ENCODE measurements around the gene CELF2.

The CELF2 gene

GRCh38 chr10:11157292-11158076 lies 139.8 kb downstream of the CELF2 start:
- no peak for DNase-seq

GRCh38 chr10:11158080-11158479 lies 140.4 kb downstream of the CELF2 start:
- no peak for DNase-seq

DNA sequence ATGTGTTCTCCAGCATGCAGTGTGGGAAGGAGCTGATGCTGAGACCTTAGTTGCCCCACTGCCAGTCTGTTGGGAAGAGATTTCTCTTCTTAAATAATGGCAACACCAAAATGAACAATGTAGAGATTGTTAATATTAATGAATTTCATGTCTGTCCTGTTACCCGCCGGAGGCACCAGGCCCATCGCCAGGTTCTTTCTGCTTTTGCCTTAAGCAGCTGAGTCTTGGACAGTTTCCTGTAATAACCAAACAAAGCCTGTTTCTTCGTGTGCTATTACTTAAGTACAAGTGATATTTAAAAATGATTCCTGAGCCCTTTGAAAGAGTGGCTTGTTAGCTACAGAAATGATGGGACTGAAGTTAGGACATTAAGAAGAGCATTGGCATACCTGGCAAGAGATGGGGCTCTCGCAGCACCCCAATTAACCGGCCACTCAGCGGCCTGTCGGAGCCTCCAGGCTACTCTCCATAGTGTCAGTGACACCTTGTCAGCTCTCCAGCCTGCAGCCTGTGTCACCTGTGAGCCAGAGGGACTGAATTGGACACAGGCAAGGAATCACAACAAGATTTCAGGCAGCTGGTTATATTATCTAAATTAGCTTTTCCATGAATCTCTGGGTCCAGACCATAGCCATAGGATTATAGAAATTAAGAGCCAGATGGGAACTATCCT lies 142.0 kb downstream of the CELF2 start:
- DNase-seq, result no peak

- peak; percentile 40 to 66 for DNase-seq
Observed at GRCh38 chr10:11161096-11161495, 143.4 kb downstream of the CELF2 start.

- no peak for DNase-seq
Observed at GRCh38 chr10:11161910-11162309, 144.2 kb downstream of the CELF2 start.

GRCh38 chr10:11162828-11163599 lies 145.3 kb downstream of the CELF2 start:
- peak; percentile 95 to 98 for DNase-seq

GRCh38 chr10:11163780-11164550 lies 146.3 kb downstream of the CELF2 start:
- no peak for DNase-seq

- no peak for DNase-seq
Observed at GRCh38 chr10:11164551-11164802, 146.8 kb downstream of the CELF2 start.

DNA sequence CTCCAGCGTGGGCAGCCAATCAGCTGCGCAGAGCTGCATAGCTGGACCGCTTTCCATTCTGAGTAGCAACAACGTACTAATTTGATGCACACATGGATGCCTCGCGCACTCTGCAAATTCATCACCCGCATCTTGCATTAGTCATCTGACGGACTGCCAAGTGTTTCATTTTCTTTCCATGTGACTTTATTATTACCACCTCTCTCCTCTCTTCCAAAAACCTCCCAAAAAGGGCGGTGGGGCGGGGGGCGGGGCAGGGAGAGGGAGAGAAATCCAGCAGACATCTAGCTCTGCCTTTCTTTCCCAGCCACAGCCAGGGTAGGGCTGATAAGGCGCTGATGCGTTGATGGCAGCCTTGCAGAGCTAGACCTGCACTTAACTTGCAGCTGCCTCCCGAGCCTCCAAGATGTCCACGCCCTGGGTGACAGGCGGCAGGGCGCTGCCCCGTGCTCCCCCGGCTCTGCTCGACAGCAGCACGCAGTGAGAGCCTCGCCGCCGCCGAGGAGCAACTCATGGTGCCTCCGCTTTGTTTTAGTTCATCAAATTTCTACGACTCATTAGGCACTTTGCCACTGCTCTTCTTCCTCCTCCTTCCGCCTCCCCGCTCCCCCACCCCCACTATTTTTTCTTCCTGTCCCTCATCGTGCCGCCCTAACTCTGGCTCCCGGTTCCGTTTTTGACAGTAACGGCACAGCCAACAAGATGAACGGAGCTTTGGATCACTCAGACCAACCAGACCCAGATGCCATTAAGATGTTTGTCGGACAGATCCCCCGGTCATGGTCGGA lies 147.3 kb downstream of the CELF2 start:
- DNase-seq, result peak; percentile 83 to 86

GRCh38 chr10:11165591-11166543 lies 148.2 kb downstream of the CELF2 start:
- peak; percentile 66 to 69 for DNase-seq

GRCh38 chr10:11166550-11166949 lies 148.9 kb downstream of the CELF2 start:
- no peak for DNase-seq

GRCh38 chr10:11167233-11167966 lies 149.7 kb downstream of the CELF2 start:
- peak; percentile 32 to 60 for DNase-seq

DNA sequence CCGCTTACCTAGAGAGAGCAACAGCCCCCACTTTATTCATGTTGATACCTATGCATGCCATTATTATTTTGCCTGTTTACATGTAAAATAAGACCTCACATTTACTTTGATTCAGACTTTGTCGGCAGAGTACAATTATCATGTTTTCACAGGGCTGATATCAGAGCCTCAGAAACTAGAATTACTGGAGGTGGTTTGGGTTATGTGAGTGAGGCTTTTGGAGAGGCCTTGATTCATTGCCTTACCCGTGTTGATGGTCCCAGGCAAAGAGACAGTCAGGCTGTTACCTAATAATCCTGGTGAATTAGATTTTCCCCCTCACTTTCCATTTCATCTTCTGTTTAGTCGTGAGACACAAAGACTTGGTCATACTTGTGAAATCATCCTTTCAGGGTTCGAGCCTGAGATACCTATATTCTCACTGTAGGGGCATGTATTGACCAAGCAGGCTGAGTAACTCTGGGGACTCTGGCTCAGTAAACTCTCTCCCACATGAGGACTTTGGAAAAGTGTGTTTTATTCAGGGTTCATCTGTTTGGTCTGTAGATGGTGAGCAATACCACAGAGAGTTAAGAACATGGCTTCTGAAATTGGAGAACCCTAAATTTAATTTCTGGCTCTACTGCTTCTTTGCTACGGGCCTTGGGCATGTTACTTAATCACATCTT lies 150.9 kb downstream of the CELF2 start:
- no peak for DNase-seq

- no peak for DNase-seq
Observed at GRCh38 chr10:11169976-11170375, 152.3 kb downstream of the CELF2 start.

DNA sequence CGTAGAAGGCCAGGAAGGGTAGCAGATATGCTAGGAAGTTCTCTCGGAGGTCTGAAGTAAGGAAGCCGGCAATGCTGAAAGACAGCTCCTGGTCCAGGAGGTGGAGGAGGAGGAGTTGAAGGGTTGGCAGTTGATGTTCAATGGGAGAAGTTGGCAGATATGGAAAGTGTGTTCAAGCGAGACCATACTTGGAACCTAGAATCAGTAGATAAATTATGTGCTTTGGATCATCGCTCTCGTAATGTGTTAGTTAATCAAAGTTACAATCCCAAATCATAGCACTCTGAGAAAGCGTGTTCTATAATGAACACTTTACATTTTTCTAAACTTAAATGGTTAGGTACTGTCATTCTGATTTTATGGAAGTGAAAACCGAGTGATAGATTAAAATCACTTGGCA lies 152.9 kb downstream of the CELF2 start:
- no peak for DNase-seq

DNA sequence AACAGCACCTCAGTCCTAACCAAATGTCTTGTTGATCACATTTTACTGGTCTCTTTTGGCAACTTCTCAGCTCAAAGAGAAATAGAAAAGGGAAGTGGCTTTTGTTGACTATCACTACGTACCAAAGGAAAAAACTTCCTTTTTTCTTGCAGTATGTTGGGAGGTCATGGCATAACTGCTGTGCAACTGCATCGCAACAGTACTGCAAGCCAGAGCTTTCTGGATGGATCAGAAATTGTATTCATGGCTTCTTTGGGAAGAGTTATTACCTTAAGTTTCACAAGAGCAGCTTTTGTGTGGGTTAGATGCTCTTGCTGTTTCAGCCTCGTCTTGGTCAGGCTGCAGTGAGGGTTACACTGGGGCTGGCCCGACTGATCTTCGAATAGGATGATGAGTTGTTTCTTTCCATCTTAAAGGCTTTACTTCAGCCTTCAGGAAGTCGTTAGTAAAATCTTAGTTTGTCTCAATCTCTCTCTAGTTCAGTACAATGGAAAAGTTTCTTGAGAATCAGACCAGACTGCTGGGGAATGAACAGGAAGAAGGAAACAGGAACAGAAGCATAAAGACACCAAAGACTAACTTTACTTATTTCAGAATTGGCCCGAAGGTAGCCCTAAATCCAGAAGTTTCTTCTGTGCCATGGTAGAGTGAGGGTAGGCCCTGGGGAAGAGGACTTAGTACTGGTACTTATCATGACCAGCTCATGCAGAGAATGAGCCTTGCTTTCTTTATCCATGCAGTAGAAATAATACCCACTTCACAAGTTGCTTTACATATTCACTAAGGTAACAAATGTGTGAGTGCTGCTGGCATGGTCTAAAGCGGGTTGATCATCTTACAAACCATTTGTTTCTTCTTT lies 153.6 kb downstream of the CELF2 start:
- peak; percentile 85 to 90 for DNase-seq

DNA sequence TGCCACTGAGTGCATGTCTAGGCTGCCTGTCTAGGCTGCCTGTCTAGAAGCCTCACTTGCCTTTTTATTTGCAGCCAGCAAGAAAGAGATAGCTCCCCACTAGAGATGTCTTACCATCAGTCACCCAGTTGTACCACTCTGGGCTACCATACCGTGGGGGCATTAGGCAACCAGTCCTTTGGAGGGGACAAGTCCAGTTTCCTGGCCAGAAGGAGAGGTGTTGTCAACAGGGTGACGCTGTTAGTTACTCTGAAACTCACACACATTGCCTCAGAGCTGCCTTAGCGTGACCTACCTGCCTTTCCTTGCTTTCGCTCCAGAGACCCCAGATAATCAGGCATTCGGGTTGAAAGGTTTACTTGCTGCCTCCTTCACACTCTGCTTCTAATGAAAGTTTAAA lies 155.4 kb downstream of the CELF2 start:
- DNase-seq, result no peak

DNA sequence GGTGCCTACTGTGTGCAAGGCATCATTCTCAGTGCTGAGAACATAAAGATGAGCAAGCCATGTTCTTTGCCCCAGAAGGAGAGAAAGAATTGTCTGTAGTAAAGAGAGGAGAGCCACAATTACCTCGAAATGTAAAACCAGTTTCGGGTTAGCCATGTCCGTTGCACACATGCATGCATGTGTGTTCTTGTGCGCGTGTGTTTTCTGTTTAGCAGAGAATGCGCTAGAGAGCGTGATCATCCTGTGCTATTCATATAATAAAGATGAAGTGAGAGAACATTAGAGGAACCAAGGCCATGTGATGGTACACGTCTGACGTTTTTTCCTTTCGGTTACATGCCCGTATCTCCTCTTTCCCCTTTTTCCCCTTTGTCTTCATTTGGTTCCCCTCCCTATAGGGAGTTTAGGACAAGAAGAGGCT lies 158.2 kb downstream of the CELF2 start:
- DNase-seq, result peak; percentile 79 to 86

DNA sequence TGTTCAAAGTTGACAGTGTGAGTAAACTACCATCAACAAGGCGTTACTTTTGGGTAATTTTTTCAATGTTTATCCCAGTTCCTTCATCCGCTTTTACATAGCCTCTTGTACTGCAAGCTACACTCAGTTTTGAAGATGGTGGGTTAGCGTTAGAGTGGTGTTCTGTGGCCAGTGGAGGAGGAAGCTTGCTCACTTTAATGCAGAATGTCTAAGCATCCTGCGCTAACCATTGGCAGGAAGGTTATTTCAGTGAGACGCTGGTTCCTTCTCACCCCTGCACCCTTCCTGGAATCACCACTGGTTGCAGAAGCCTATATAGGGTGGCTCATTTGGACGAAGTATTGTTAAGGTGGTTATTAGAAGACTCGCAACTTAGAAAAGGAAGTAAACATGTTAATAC lies 159.1 kb downstream of the CELF2 start:
- peak; percentile 40 to 47 for DNase-seq

Measured in inflammatory macrophage (primary cell).